ENCODE measurements around the gene AGBL5. TPM values are rescaled to one million over a fixed set of nuclear protein-coding genes. Genes with fewer than 3 reads are reported as not detected.
A peak's percentile ranks its signal among the peaks of the same experiment; 100 is the strongest.

AGBL5 gene
- total and polyA plus RNA-seq, 9 of the 15 experiments (the other 6 are each of a cell fraction or from before 2014, with no cell fraction given): 3.3 to 52.7 (median 26.2) TPM

- no peak for TF ChIP-seq TFAP4 (CRISPR knock-in tag; IDR thresholded peaks at IDR 0.05; ENCODE audit: borderline replicate concordance)
- no peak for TF ChIP-seq SETDB1 (IDR thresholded peaks at IDR 0.05; ENCODE audit: low read length)
- no peak for TF ChIP-seq NFYB (IDR thresholded peaks at IDR 0.05; ENCODE audit: extremely low read depth, insufficient read length)
- TF ChIP-seq ZNF316 (IDR thresholded peaks at IDR 0.05): peak; percentile 53; the same call in 1 of the 2 replicates
- TF ChIP-seq POLR2G (IDR thresholded peaks at IDR 0.05; ENCODE audit: low read depth, low read length): no peak
- TF ChIP-seq ZNF3 (CRISPR knock-in tag; IDR thresholded peaks at IDR 0.05): no peak
These were observed 24.9 kb downstream of the AGBL5 start (continued) for GRCh38 chr2:27076323-27076722.

GRCh38 chr2:27077231-27077630 is 25.8 kb downstream of the AGBL5 start:
- Histone ChIP-seq H3K4me3 (no peak overlapping the region), H3K36me3 (ENCODE audit: control insufficient read depth, insufficient read depth, low read length) (no peaks in the 10 kb centered on the region), H3K9me3 (replicated peaks; ENCODE audit: control insufficient read depth, insufficient read depth, low read depth, low read length) (no peaks in the 10 kb centered on the region), H3K9me1 (ENCODE audit: control insufficient read depth, insufficient read depth, low read length) (peaks cover 4% of the 10 kb centered on the region), H3K4me2 (ENCODE audit: insufficient read depth, low read length) (no peak overlapping the region), H3K4me1 (replicated peaks in 1 of 2; ENCODE audit: control insufficient read depth in 2 of 2, insufficient read depth in 2 of 2, low read length in 2 of 2) (peaks cover 51 to 65% of the 10 kb centered on the region in 2 experiments), H3K27me3 (ENCODE audit: control insufficient read depth in 2 of 2, insufficient read depth in 2 of 2, low read length in 2 of 2) (no peaks in the 10 kb centered on the region), H4K20me1 (replicated peaks; ENCODE audit: control insufficient read depth, insufficient read depth, low read length) (no peaks in the 10 kb centered on the region), H3K27ac (ENCODE audit: extremely low read depth, low read depth, low read length) (no peak overlapping the region), H2AFZ (ENCODE audit: low read depth, low read length) (no peak overlapping the region), H3K9ac (ENCODE audit: insufficient read depth in 1 of 2, low read depth in 2 of 2, low read length in 2 of 2) (peak overlapping the region in 1 of 2 experiments; percentile 19; a peak in 1 of 4 replicates), H3K79me2 (ENCODE audit: control insufficient read depth, insufficient read depth, low read length) (no peaks in the 10 kb centered on the region)
- ATAC-seq (no peak), DNase-seq (ENCODE audit: extremely low read depth in 1 of 4, low spot score in 3 of 4) (no peak), FAIRE-seq (no peak)
- BruUV-seq (replicated peaks): no TSS peak
- 76% methylated on average over 5 of the region's 7 CpGs for WGBS (ENCODE audit: insufficient coverage, low coverage, missing lambda C conversion rate)
- intact Hi-C loops (cut with micrococcal nuclease): no loop called here
- in situ Hi-C loops (cut with MboI): no loop called here
- ChIA-PET CTCF (ENCODE audit: low intra/inter-chr PET ratio) (no interaction called here), POLR2A (interaction anchor here (1.2 to 1.4 kb wide), 3 partner anchors 10 to 14 kb away, joined by 4 to 7 read pairs (median 5); partner anchors contain the start of gene KHK)
- TF ChIP-seq ZNF655 (CRISPR knock-in tag; IDR thresholded peaks at IDR 0.05) (no peak), ZNF146 (CRISPR knock-in tag; IDR thresholded peaks at IDR 0.05; ENCODE audit: unreplicated experiment) (no peak), ZBTB40 (IDR thresholded peaks at IDR 0.05) (no peak), ZBTB40 (CRISPR knock-in tag; IDR thresholded peaks at IDR 0.05) (no peak), ETV1 (tag; conservative IDR thresholded peaks at IDR 0.05; ENCODE audit: low read depth) (no peak)
